ENCODE results near the gene MEG3. TPM values are rescaled to one million over a fixed set of nuclear protein-coding genes. Genes with fewer than 3 reads are reported as not detected.

The MEG3 gene
- total RNA-seq, 1 experiment from 2014 or later: 338 TPM

DNA sequence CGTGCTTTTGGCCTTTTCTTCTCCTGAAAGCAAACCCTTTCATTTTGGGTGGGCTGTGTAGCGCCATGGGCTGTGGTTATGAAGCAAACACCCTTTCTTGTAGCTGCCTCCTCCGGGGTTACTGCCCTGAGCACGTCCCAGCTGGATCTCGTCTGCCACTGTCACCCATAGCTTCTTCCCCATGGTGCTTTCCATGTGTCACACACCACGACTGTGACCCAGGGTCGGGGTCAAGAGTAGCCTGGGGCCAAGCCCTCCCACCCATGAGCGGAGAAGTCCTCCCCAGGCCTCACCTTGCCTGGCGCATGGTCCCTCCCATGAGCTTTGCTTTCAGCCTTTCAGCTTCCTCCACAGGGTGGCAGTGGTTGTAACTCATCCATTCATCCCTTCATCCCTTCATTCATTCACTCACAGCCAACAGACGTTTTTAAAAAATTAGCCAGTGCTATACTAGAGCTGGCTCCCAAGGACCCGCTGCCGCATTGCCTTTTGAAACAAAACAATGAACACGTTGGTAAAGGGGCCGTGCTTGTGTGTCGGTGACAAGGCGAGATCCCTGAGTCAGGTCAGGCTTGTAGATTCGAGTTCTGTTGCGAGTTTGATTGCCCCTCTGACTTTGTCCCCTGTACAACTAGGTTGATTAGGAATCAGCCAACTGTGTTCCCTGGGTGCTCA lies 29.5 kb downstream of the MEG3 start:
- DNase-seq (ENCODE audit: low spot score) (no peak), ATAC-seq (no peak)
- H3K9me3 Mint-ChIP-seq: no peaks in the 10 kb centered on the region
- H3K4me3 Mint-ChIP-seq: no peak overlapping the region
- ChIA-PET POLR2A (interaction anchor here (1.3 kb wide), 1 partner anchor 10 kb away, joined by 4 read pairs; no protein-coding TSS in a partner anchor), CTCF (interaction anchor here (0.5 to 2.9 kb wide), 8 partner anchors 12 to 438 kb away, joined by 3 to 35 read pairs (median 4); no protein-coding TSS in a partner anchor)
- H3K4me1 Mint-ChIP-seq: peaks cover 16% of the 10 kb centered on the region
- H3K27me3 Mint-ChIP-seq (ENCODE audit: low read depth): no peaks in the 10 kb centered on the region
- H3K36me3 Mint-ChIP-seq: peaks cover 15% of the 10 kb centered on the region
- TF ChIP-seq ELF4 (CRISPR knock-in tag; IDR thresholded peaks at IDR 0.05; ENCODE audit: low read depth) (no peak), ZNF138 (CRISPR knock-in tag; conservative IDR thresholded peaks at IDR 0.05) (no peak), ZNF121 (CRISPR knock-in tag; IDR thresholded peaks at IDR 0.05) (no peak), NR2C2 (CRISPR knock-in tag; IDR thresholded peaks at IDR 0.05) (no peak), ZNF423 (CRISPR knock-in tag; IDR thresholded peaks at IDR 0.05) (no peak), OVOL2 (CRISPR knock-in tag; IDR thresholded peaks at IDR 0.05; ENCODE audit: borderline replicate concordance) (no peak), SOX15 (CRISPR knock-in tag; IDR thresholded peaks at IDR 0.05) (no peak), ZNF263 (CRISPR knock-in tag; IDR thresholded peaks at IDR 0.05; ENCODE audit: low read depth) (no peak), CDX4 (CRISPR knock-in tag; IDR thresholded peaks at IDR 0.05; ENCODE audit: borderline replicate concordance) (no peak), ATF6 (CRISPR knock-in tag; IDR thresholded peaks at IDR 0.05) (no peak), ZNF219 (CRISPR knock-in tag; IDR thresholded peaks at IDR 0.05; ENCODE audit: borderline replicate concordance) (no peak), PREB (CRISPR knock-in tag; IDR thresholded peaks at IDR 0.05; ENCODE audit: borderline replicate concordance) (no peak), FOXP1 (CRISPR knock-in tag; IDR thresholded peaks at IDR 0.05; ENCODE audit: borderline replicate concordance) (no peak), CTCF (IDR thresholded peaks at IDR 0.05) (no peak), AR (CRISPR knock-in tag; IDR thresholded peaks at IDR 0.05) (no peak), ZNF416 (CRISPR knock-in tag; IDR thresholded peaks at IDR 0.05) (no peak)
- H3K27ac Mint-ChIP-seq: no peak overlapping the region
